CD14-positive monocyte (primary cell): Measurements from ENCODE around the gene SUPT4H1. TPM values are rescaled to one million over a fixed set of nuclear protein-coding genes. Genes with fewer than 3 reads are reported as not detected.

ENCODE experiments used
- DNase-seq, 3 donors: peaks; one replicate each; pipeline ENCODE4 v3.0.0-alpha.2; 2011 to 2022
- H2AFZ ChIP-seq: 2 replicates; pipeline ENCODE4 v1.6.0; 2012; ENCODE audit warnings: mild to moderate bottlenecking, low read depth, low read length, inconsistent platforms; ENCODE audit not compliant: insufficient read depth, poor library complexity, severe bottlenecking
- H3K27ac ChIP-seq, 2 donors: 1 replicate in 1 of 2; 2 replicates in 1 of 2; pipeline ENCODE4 v1.5.1; 2012 to 2013; ENCODE audit warnings: low read length in 2 of 2, control low read depth in 1 of 2, inconsistent platforms in 1 of 2, low read depth in 1 of 2, mild to moderate bottlenecking in 1 of 2
- H3K27me3 ChIP-seq, 2 donors: one replicate each; pipeline versions ENCODE4 v1.6.0 to v1.6.1; 2011 to 2013; ENCODE audit warnings: low read length in 2 of 2; ENCODE audit not compliant: control insufficient read depth in 2 of 2, insufficient read depth in 2 of 2
- H3K36me3 ChIP-seq, 2 donors: replicated peaks in 1 of 2; 1 replicate in 1 of 2; 2 replicates in 1 of 2; pipeline versions ENCODE4 v1.5.1 to v1.6.1; 2012 to 2013; ENCODE audit warnings: low read length in 2 of 2, control low read depth in 1 of 2, inconsistent platforms in 1 of 2, mild to moderate bottlenecking in 1 of 2; ENCODE audit not compliant: insufficient read depth in 2 of 2, control insufficient read depth in 1 of 2
- H3K4me1 ChIP-seq, 2 donors: 1 replicate in 1 of 2; 2 replicates in 1 of 2; pipeline versions ENCODE4 v1.5.1 to v1.6.1; 2012 to 2013; ENCODE audit warnings: low read length in 2 of 2, control low read depth in 1 of 2, inconsistent platforms in 1 of 2, mild to moderate bottlenecking in 1 of 2, moderate library complexity in 1 of 2; ENCODE audit not compliant: insufficient read depth in 2 of 2, control insufficient read depth in 1 of 2
- H3K4me2 ChIP-seq: replicated peaks from 2 replicates; pipeline ENCODE3; 2012; ENCODE audit warnings: low read length, moderate library complexity, mild to moderate bottlenecking; ENCODE audit not compliant: poor library complexity, severe bottlenecking; ENCODE audit errors: extremely low read depth
- H3K4me3 ChIP-seq, 3 experiments: fragments of 200-600 bp in 1 of 3; sonication (generic) in 1 of 3; replicated peaks in 1 of 3; 1 replicate in 2 of 3; 2 replicates in 1 of 3; pipeline ENCODE4 v1.5.1; 2011 to 2013; ENCODE audit warnings: low read length in 3 of 3, mild to moderate bottlenecking in 3 of 3, control low read depth in 2 of 3, low read depth in 2 of 3, inconsistent platforms in 1 of 3, moderate library complexity in 1 of 3
- H3K79me2 ChIP-seq: 2 replicates; pipeline ENCODE4 v1.6.0; 2012; ENCODE audit warnings: mild to moderate bottlenecking, control low read depth, inconsistent platforms, low read length, moderate library complexity; ENCODE audit not compliant: insufficient read depth
- H3K9ac ChIP-seq: 2 replicates; pipeline ENCODE4 v1.6.0; 2017; ENCODE audit warnings: low read length, mild to moderate bottlenecking; ENCODE audit not compliant: insufficient read depth, poor library complexity, severe bottlenecking
- H3K9me3 ChIP-seq, 2 donors: replicated peaks in 1 of 2; 1 replicate in 1 of 2; 2 replicates in 1 of 2; pipeline versions ENCODE4 v1.5.1 to v1.6.1; 2012 to 2013; ENCODE audit warnings: low read length in 2 of 2, control low read depth in 1 of 2; ENCODE audit not compliant: control insufficient read depth in 1 of 2, insufficient read depth in 1 of 2
- H4K20me1 ChIP-seq: 2 replicates; pipeline ENCODE4 v1.6.0; 2012; ENCODE audit warnings: mild to moderate bottlenecking, low read length, control low read depth, moderate library complexity; ENCODE audit not compliant: insufficient read depth
- H3K27ac Mint-ChIP-seq, 7 donors: one replicate each; pipeline ENCODE4 v1.8.0; 2020; ENCODE audit warnings: mild to moderate bottlenecking in 7 of 7, mixed read lengths in 7 of 7, moderate library complexity in 6 of 7, inconsistent platforms in 2 of 7
- H3K27me3 Mint-ChIP-seq, 3 donors: one replicate each; pipeline ENCODE4 v1.8.0; 2021 to 2022; ENCODE audit warnings: low read depth in 3 of 3, mild to moderate bottlenecking in 3 of 3, mixed read lengths in 3 of 3, moderate library complexity in 3 of 3, inconsistent platforms in 1 of 3
- H3K36me3 Mint-ChIP-seq, 2 donors: one replicate each; pipeline ENCODE4 v1.8.0; 2020; ENCODE audit warnings: mixed read lengths in 2 of 2, inconsistent platforms in 1 of 2, mild to moderate bottlenecking in 1 of 2
- H3K4me1 Mint-ChIP-seq: one replicate; pipeline ENCODE4 v1.8.0; 2020; ENCODE audit warnings: mild to moderate bottlenecking, mixed read lengths
- H3K4me3 Mint-ChIP-seq, 2 donors: one replicate each; pipeline ENCODE4 v1.8.0; 2020; ENCODE audit warnings: mild to moderate bottlenecking in 2 of 2, mixed read lengths in 2 of 2, moderate library complexity in 1 of 2
- H3K9me3 Mint-ChIP-seq, 7 donors: one replicate each; pipeline ENCODE4 v1.8.0; 2020 to 2022; ENCODE audit warnings: mixed read lengths in 7 of 7, mild to moderate bottlenecking in 6 of 7, moderate library complexity in 6 of 7, inconsistent platforms in 2 of 7
- WGBS: methylation state at CpG from one replicate; pipeline ENCODE4 v1.1.5; 2013; ENCODE audit warnings: missing lambda C conversion rate; ENCODE audit not compliant: insufficient coverage; 5-methylcytosine and 5-hydroxymethylcytosine counted together
- intact Hi-C, 2 donors: fragments of 100-400 bp; cut with micrococcal nuclease; formaldehyde crosslinking; loops; one replicate each; pipeline versions ENCODE4 v1.15.0 to v1.15.1; 2023
- polyA plus RNA-seq, 3 donors: library from polyadenylated mRNA; depleted of rRNA in 1 of 3; unstranded in 2 of 3; stranded (reverse) in 1 of 3; fragments of 300-500 nt in 2 of 3; fragments of >200 nt in 1 of 3; fragmentation: Illumina TruSeq in 2 of 3; gene quantifications; 1 replicate in 2 of 3; 2 replicates in 1 of 3; pipeline ENCODE4 v1.2.3, GENCODE V29; 2012 to 2021
- TF ChIP-seq, protein P1 (sequence below): fragments of 200-600 bp; IDR thresholded peaks from one replicate; pipeline ENCODE4 v1.8.0; 2022; ENCODE audit warnings: antibody characterized with exemption, mild to moderate bottlenecking

SUPT4H1 gene
- polyA plus RNA-seq, 3 donors: 144 to 251 (median 241) TPM

DNA sequence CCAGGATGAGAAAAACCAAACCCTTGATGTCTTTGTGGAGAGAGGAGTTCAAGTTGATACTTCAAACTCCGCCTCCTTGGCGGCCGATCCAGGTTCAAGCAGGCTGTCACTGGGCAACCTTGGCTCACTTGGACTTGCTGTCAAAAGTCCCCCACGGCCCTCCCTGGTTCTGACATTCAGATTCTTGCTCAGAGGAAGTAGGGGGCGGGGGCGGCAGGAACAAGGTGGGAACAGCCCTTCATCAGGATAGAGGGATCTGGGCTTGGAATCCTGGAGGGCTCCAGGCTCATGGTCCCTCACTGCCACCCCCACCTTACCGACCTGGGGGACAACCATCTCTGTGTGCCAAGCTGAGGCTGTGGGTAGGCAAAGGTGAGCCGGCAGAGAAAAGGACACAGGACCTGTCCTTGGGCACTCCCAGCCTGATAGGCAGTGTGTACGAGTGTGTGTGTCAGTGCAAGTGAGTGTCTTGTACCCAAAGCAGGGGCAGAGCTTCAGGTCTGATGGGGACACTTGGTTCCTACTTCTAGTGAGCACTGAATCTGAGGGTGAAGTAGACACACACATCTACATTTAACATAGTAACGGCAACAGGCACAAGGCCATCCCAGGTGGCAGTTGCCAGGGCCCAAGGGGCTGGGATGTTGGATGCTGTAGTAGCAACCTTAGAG, 16.8 kb downstream of the SUPT4H1 start:
- intact Hi-C loops: loop anchor here in 1 of 2 donors (10.0 kb wide), 1 partner anchor 180 kb away; the partner anchor contains the start of gene MTMR4
- Histone ChIP-seq H3K4me1 (peaks cover 77 to 80% of the 10 kb centered on the region in 2 donors), H3K9ac (peak overlapping the region; percentile 98), H3K27ac (peak overlapping the region; percentile 98 to 100), H3K4me2 (peak overlapping the region; percentile 99), H4K20me1 (peaks cover 22% of the 10 kb centered on the region), H3K9me3 (no peaks in the 10 kb centered on the region), H3K79me2 (peaks cover 92% of the 10 kb centered on the region), H3K27me3 (no peaks in the 10 kb centered on the region), H3K4me3 (peak overlapping the region in 2 of 3 experiments; percentile 2 to 100), H2AFZ (no peak overlapping the region), H3K36me3 (peaks cover 9 to 18% of the 10 kb centered on the region in 2 donors)
- Mint-ChIP-seq H3K9me3 (peaks cover 0 to 7% (median 6%) of the 10 kb centered on the region in 7 donors), H3K27me3 (peaks cover 0 to 10% (median 0%) of the 10 kb centered on the region in 3 donors), H3K27ac (peak overlapping the region; percentile 99 to 100 (median 99)), H3K4me1 (peaks cover 71% of the 10 kb centered on the region), H3K4me3 (peak overlapping the region; percentile 90 to 100), H3K36me3 (peaks cover 13 to 21% of the 10 kb centered on the region in 2 donors)
- peak in 1 of 3 donors; percentile 47 for DNase-seq
- TF ChIP-seq, protein P1, sequence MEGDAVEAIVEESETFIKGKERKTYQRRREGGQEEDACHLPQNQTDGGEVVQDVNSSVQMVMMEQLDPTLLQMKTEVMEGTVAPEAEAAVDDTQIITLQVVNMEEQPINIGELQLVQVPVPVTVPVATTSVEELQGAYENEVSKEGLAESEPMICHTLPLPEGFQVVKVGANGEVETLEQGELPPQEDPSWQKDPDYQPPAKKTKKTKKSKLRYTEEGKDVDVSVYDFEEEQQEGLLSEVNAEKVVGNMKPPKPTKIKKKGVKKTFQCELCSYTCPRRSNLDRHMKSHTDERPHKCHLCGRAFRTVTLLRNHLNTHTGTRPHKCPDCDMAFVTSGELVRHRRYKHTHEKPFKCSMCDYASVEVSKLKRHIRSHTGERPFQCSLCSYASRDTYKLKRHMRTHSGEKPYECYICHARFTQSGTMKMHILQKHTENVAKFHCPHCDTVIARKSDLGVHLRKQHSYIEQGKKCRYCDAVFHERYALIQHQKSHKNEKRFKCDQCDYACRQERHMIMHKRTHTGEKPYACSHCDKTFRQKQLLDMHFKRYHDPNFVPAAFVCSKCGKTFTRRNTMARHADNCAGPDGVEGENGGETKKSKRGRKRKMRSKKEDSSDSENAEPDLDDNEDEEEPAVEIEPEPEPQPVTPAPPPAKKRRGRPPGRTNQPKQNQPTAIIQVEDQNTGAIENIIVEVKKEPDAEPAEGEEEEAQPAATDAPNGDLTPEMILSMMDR: no peak
- 18% methylated on average over 5 of the region's 10 CpGs for WGBS

DNA sequence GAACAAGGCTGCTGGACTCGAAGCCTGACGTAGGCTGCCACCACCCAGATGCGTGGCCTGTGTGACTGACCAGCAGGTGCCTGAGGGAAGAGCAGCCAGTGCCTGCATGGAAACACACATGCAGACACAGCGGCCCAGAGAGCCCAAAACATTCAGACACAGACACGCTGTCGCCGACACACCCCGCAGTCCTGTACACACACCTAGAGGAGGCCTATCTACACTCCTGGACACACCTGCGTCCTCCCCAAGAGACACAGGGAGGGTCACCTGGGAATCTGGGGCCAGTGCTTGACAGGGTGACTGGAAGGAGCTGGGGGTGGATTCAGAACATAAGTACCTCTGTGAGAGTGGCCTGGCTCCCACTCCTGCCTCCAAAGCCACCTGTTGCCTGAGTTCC, 17.3 kb downstream of the SUPT4H1 start:
- Histone ChIP-seq H3K27ac (peak overlapping the region; percentile 98 to 100), H3K9ac (peak overlapping the region; percentile 98), H3K27me3 (no peaks in the 10 kb centered on the region), H3K4me1 (peaks cover 77 to 80% of the 10 kb centered on the region in 2 donors), H3K9me3 (no peaks in the 10 kb centered on the region), H2AFZ (no peak overlapping the region), H3K36me3 (peaks cover 9 to 18% of the 10 kb centered on the region in 2 donors), H4K20me1 (peaks cover 27% of the 10 kb centered on the region), H3K79me2 (peaks cover 92% of the 10 kb centered on the region), H3K4me2 (peak overlapping the region; percentile 99), H3K4me3 (peak overlapping the region in 1 of 3 experiments; percentile 100)
- peaks cover 16 to 22% of the 10 kb centered on the region in 2 donors for H3K36me3 Mint-ChIP-seq
- 79% methylated on average over 7 of the region's 9 CpGs for WGBS
- H3K9me3 Mint-ChIP-seq: peaks cover 0 to 7% (median 6%) of the 10 kb centered on the region in 7 donors
- TF ChIP-seq, protein P1: no peak
- peaks cover 0 to 10% (median 1%) of the 10 kb centered on the region in 3 donors for H3K27me3 Mint-ChIP-seq
- no peak for DNase-seq
- intact Hi-C loops: loop anchor here in 1 of 2 donors (10.0 kb wide), 1 partner anchor 180 kb away; the partner anchor contains the start of gene MTMR4
- peak overlapping the region; percentile 99 to 100 (median 99) for H3K27ac Mint-ChIP-seq
- H3K4me1 Mint-ChIP-seq: peaks cover 69% of the 10 kb centered on the region
- H3K4me3 Mint-ChIP-seq: peak overlapping the region; percentile 90 to 100
